ENCODE measurements around the gene VDAC1. TPM values are rescaled to one million over a fixed set of nuclear protein-coding genes. Genes with fewer than 3 reads are reported as not detected.

Gene VDAC1
- total RNA-seq, 1 donor from 2014 or later = 489 TPM

- FAIRE-seq = no peak
- TF ChIP-seq, protein P1, sequence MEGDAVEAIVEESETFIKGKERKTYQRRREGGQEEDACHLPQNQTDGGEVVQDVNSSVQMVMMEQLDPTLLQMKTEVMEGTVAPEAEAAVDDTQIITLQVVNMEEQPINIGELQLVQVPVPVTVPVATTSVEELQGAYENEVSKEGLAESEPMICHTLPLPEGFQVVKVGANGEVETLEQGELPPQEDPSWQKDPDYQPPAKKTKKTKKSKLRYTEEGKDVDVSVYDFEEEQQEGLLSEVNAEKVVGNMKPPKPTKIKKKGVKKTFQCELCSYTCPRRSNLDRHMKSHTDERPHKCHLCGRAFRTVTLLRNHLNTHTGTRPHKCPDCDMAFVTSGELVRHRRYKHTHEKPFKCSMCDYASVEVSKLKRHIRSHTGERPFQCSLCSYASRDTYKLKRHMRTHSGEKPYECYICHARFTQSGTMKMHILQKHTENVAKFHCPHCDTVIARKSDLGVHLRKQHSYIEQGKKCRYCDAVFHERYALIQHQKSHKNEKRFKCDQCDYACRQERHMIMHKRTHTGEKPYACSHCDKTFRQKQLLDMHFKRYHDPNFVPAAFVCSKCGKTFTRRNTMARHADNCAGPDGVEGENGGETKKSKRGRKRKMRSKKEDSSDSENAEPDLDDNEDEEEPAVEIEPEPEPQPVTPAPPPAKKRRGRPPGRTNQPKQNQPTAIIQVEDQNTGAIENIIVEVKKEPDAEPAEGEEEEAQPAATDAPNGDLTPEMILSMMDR (IDR thresholded peaks at IDR 0.05; ENCODE audit: insufficient read depth, low read length, severe bottlenecking) = no peak
- no peak overlapping the region for H3K4me3 ChIP-seq (ENCODE audit: low read depth, low read length)
- DNase-seq (ENCODE audit: low read depth) = no peak
- H3K27me3 ChIP-seq (ENCODE audit: control insufficient read depth, insufficient read depth, low read length) = no peaks in the 10 kb centered on the region
- H3K36me3 ChIP-seq (ENCODE audit: control insufficient read depth, insufficient read depth, low read length) = no peaks in the 10 kb centered on the region
Measured at GRCh38 chr5:133967124-133967523, 37.7 kb downstream of the VDAC1 start.

GRCh38 chr5:133966090-133966489 is 38.7 kb downstream of the VDAC1 start:
- no peak for FAIRE-seq
- TF ChIP-seq, protein P1 (IDR thresholded peaks at IDR 0.05; ENCODE audit: insufficient read depth, low read length, severe bottlenecking) = no peak
- Histone ChIP-seq H3K27me3 (ENCODE audit: control insufficient read depth, insufficient read depth, low read length) (no peaks in the 10 kb centered on the region), H3K4me3 (ENCODE audit: low read depth, low read length) (no peak overlapping the region), H3K36me3 (ENCODE audit: control insufficient read depth, insufficient read depth, low read length) (no peaks in the 10 kb centered on the region)
- DNase-seq (ENCODE audit: low read depth) = no peak

DNA sequence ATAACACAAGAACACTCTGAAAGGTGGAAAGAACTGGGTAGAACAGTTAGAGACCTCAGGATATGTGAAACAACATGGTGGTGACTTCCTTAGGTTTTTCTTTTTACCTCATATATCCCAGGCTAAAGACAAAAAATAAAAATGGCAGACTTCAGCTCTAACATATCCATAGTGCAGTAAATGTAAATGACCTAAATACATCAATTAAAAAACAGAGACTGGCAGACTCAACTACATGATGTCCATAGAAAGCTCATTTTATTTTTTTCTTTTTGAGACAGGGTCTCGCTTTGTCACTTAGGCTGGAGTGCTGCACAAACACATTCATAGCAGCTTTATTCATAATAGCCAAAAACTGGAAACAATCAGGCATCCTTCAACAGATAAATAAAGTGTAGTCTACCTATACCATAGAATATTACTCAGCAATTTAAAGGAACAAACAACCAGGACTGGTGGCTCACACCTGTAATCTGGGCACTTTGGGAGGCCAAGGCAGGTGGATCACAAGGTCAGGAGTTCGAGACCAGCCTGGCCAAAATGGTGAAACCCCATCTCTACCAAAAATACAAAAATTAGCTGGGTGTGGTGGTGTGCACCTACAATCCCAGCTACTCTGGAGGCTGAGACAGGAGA is 41.2 kb downstream of the VDAC1 start:
- H3K27me3 ChIP-seq (ENCODE audit: control insufficient read depth, insufficient read depth, low read length) = no peaks in the 10 kb centered on the region
- TF ChIP-seq, protein P1 (IDR thresholded peaks at IDR 0.05; ENCODE audit: insufficient read depth, low read length, severe bottlenecking) = no peak
- no peak overlapping the region for H3K4me3 ChIP-seq (ENCODE audit: low read depth, low read length)
- FAIRE-seq (no peak), DNase-seq (ENCODE audit: low read depth) (no peak)
- peaks cover 1% of the 10 kb centered on the region for H3K36me3 ChIP-seq (ENCODE audit: control insufficient read depth, insufficient read depth, low read length)

GRCh38 chr5:133962801-133963476 is 41.8 kb downstream of the VDAC1 start:
- no peak for DNase-seq (ENCODE audit: low read depth)
- Histone ChIP-seq H3K4me3 (ENCODE audit: low read depth, low read length) (no peak overlapping the region), H3K36me3 (ENCODE audit: control insufficient read depth, insufficient read depth, low read length) (peaks cover 1% of the 10 kb centered on the region), H3K27me3 (ENCODE audit: control insufficient read depth, insufficient read depth, low read length) (no peaks in the 10 kb centered on the region)
- TF ChIP-seq, protein P1 (IDR thresholded peaks at IDR 0.05; ENCODE audit: insufficient read depth, low read length, severe bottlenecking) = no peak
- no peak for FAIRE-seq

DNA sequence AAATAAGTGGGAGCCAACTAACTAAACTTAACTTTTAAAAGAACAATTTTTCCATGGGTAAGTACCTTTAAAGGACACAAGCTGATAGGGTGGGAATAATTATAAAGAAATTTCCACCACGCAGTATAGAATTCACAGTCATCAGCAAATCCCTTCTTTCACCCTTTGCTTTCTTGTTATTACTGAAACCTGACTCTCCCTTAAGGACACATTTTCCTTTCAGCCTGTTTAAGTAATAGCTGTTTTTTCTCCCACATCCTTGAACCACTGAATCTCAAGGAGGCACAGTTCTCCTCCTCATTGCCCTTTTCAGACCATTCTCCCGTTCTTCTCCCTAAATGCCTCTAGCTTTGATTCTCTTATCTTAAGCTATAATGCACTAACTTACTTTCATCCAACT is 42.6 kb downstream of the VDAC1 start:
- Histone ChIP-seq H3K27me3 (ENCODE audit: control insufficient read depth, insufficient read depth, low read length) (no peaks in the 10 kb centered on the region), H3K4me3 (ENCODE audit: low read depth, low read length) (no peak overlapping the region), H3K36me3 (ENCODE audit: control insufficient read depth, insufficient read depth, low read length) (peaks cover 1% of the 10 kb centered on the region)
- DNase-seq (ENCODE audit: low read depth) (no peak), FAIRE-seq (no peak)
- TF ChIP-seq, protein P1 (IDR thresholded peaks at IDR 0.05; ENCODE audit: insufficient read depth, low read length, severe bottlenecking) = no peak
